Measurements from ENCODE around the gene TSPAN16. TPM values are rescaled to one million over a fixed set of nuclear protein-coding genes. Genes with fewer than 3 reads are reported as not detected.
A peak's percentile ranks its signal among the peaks of the same experiment; 100 is the strongest.

Gene TSPAN16
- total RNA-seq, 1 donor from 2014 or later = not detected

DNA sequence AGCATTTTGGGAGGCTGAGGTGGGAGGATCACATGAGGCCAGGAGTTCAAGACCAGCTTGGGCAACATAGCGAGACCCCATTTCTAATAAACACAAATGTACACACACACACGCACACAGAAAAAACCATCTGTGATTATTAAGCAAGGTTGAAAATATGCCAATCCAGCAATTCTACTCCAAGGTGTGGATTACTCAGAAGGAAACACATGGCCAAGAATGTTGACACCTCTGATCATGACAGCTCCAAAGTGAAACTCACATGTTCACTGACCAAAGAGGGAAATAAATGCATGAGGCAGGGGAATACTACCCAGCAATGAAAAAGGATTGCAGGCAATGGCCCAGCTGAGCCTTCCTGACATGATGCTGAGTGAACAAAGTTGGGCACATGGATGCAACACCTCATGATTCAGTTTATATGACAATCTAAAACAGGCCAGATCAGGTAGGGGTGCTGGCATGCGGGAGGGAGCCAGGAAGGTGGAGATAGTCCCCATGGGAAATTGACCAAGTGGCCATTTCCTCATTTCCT lies 38.0 kb upstream of the TSPAN16 start:
- no peaks in the 10 kb centered on the region for H3K27me3 Mint-ChIP-seq (ENCODE audit: low read depth)
- peaks cover 4% of the 10 kb centered on the region for H3K4me1 Mint-ChIP-seq
- no peaks in the 10 kb centered on the region for H3K9me3 Mint-ChIP-seq
- no peak overlapping the region for H3K4me3 Mint-ChIP-seq
- H3K27ac Mint-ChIP-seq (ENCODE audit: unreplicated experiment) = no peak overlapping the region
- H3K36me3 Mint-ChIP-seq (ENCODE audit: low read depth) = no peaks in the 10 kb centered on the region
- TF ChIP-seq, protein P1, sequence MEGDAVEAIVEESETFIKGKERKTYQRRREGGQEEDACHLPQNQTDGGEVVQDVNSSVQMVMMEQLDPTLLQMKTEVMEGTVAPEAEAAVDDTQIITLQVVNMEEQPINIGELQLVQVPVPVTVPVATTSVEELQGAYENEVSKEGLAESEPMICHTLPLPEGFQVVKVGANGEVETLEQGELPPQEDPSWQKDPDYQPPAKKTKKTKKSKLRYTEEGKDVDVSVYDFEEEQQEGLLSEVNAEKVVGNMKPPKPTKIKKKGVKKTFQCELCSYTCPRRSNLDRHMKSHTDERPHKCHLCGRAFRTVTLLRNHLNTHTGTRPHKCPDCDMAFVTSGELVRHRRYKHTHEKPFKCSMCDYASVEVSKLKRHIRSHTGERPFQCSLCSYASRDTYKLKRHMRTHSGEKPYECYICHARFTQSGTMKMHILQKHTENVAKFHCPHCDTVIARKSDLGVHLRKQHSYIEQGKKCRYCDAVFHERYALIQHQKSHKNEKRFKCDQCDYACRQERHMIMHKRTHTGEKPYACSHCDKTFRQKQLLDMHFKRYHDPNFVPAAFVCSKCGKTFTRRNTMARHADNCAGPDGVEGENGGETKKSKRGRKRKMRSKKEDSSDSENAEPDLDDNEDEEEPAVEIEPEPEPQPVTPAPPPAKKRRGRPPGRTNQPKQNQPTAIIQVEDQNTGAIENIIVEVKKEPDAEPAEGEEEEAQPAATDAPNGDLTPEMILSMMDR (conservative IDR thresholded peaks at IDR 0.05) = no peak
- no peak for DNase-seq (ENCODE audit: low read depth, low spot score)

DNA sequence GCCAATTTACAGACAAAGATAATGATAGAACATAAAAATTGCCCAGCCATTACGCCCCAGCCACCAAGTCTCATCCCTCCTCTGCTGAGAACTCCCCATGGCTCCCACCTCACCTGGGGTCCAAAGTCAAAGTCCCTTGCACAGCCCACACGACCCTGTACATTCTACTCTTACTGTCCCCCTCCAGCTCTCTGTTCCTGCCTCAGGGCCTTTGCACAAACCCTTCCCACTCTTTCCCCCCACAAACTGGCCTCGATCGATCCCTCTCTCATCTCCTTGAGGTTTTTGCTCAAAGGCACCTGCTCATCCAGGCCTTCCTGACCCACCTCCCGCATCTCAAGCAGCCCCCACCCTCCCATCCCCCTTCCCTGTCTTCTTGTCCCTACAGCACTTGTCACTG lies 35.0 kb upstream of the TSPAN16 start:
- H3K4me1 Mint-ChIP-seq = peaks cover 7% of the 10 kb centered on the region
- no peaks in the 10 kb centered on the region for H3K9me3 Mint-ChIP-seq
- TF ChIP-seq, protein P1 (conservative IDR thresholded peaks at IDR 0.05) = no peak
- no peak overlapping the region for H3K27ac Mint-ChIP-seq (ENCODE audit: unreplicated experiment)
- no peaks in the 10 kb centered on the region for H3K36me3 Mint-ChIP-seq (ENCODE audit: low read depth)
- H3K4me3 Mint-ChIP-seq = peak overlapping the region; percentile 85
- H3K27me3 Mint-ChIP-seq (ENCODE audit: low read depth) = no peaks in the 10 kb centered on the region
- DNase-seq (ENCODE audit: low read depth, low spot score) = no peak

DNA sequence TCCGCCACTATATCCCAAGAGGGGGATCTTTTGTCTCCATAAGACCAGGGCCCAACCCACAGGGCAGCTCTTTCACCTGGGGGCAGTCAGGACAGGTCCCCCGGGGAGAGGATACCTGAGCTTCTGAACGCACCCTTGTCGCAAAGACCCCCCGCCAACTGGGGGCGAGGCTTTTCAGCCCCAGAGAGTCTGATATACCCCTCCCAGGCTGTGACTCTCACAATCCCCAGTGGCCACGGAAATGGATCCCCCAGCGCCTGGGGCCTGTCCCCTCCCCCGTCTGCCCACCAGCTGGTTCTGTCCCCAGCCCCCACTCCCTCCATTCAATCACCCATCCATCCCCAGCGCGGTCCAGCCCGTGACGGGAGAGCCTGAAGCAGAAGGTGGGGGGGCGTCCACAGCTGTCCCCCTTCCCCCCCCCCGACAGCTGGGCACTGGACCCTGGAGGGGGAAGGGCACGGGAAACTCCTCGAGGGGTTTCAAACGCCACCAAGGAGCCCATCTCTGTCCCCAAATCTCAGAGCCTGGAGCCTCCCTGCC lies 34.5 kb upstream of the TSPAN16 start:
- Mint-ChIP-seq H3K36me3 (ENCODE audit: low read depth) (no peaks in the 10 kb centered on the region), H3K4me1 (peaks cover 7% of the 10 kb centered on the region), H3K4me3 (peak overlapping the region; percentile 85), H3K9me3 (no peaks in the 10 kb centered on the region), H3K27ac (ENCODE audit: unreplicated experiment) (no peak overlapping the region), H3K27me3 (ENCODE audit: low read depth) (no peaks in the 10 kb centered on the region)
- TF ChIP-seq, protein P1 (conservative IDR thresholded peaks at IDR 0.05) = no peak
- DNase-seq (ENCODE audit: low read depth, low spot score) = no peak

DNA sequence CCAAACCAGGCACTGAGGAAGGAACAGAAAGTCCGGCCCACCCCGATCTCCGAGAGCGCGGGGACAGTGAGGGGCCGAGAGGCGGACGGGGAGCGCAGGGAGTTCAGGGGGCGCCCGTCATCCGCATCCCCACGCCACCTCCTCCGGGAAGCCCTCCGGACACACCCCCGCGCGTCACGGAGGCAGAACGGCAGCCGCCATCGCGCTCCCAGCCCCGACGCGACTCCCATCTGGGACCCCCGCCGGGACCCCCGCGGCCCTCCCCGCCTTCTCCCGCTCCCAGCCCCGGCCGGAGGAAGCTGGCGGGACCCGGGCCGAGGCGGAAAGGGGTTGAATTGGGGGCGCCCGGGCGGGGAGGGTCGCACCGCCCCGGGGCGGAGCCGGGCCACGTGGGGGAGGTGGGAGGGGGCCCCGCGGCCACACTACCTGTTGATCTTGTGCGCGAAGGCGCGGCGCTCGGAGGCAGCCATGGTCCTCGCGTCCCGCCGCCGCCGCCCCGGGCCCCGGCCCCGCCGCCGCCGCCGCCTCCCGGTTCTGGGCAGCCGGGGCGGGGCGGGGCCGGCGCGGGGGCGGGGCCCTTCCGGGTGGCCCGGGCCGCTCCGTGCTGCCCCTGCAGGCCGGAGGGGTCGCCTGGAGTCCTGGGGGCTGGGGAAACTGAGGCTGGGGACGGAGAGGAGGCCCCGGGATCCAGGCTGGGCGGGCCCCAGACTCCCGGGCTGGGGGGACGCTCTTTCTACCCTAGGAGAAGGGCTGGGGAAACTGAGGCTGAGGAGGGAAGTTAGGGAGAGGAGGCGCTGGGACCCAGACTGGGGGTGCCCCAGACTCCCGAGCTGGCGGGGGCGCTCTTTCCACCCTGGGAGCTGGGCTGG lies 33.8 kb upstream of the TSPAN16 start, which contains the start of gene DOCK6:
TSS of gene DOCK6 (minus strand) at position 554 of the 869 bp plus-strand sequence. CDS start at position 470, 84 bp downstream.
- peak within 1 kb of the TSS; percentile 85 for H3K4me3 Mint-ChIP-seq
- TF ChIP-seq, protein P1 (conservative IDR thresholded peaks at IDR 0.05) = peak; percentile 54
- H3K27ac Mint-ChIP-seq (ENCODE audit: unreplicated experiment) = no peak within 1 kb of the TSS

DNA sequence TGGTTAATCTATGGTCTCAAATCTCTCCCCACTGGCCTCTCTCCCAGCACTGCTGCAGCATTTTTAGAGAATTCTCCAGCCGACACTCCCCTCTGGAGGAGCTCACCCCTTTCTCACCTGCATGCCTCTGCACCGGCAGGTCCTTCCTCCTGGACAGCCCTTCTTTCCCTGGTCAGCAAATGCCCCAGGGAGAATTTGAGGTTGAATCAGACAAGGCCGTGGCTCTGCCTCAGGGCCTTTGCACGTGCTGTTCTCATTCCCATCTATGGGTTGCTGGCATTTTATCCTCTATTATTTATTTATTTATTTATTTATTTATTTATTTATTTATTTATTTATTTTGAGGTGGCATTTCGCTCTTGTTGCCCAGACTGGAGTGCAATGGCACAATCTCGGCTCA lies 32.2 kb upstream of the TSPAN16 start:
- no peaks in the 10 kb centered on the region for H3K27me3 Mint-ChIP-seq (ENCODE audit: low read depth)
- H3K9me3 Mint-ChIP-seq = no peaks in the 10 kb centered on the region
- H3K4me3 Mint-ChIP-seq = peak overlapping the region; percentile 72
- peak overlapping the region; percentile 62 for H3K27ac Mint-ChIP-seq (ENCODE audit: unreplicated experiment)
- TF ChIP-seq, protein P1 (conservative IDR thresholded peaks at IDR 0.05) = no peak
- DNase-seq (ENCODE audit: low read depth, low spot score) = no peak
- no peaks in the 10 kb centered on the region for H3K36me3 Mint-ChIP-seq (ENCODE audit: low read depth)
- peaks cover 11% of the 10 kb centered on the region for H3K4me1 Mint-ChIP-seq

More for the DNA sequence above, 33.8 kb upstream of the TSPAN16 start, which contains the start of gene DOCK6:
- Mint-ChIP-seq H3K27me3 (ENCODE audit: low read depth) (no peaks in the 10 kb centered on the region), H3K9me3 (no peaks in the 10 kb centered on the region), H3K36me3 (ENCODE audit: low read depth) (no peaks in the 10 kb centered on the region), H3K4me1 (peaks cover 7% of the 10 kb centered on the region)
- peak; percentile 38 for DNase-seq (ENCODE audit: low read depth, low spot score)
